Gastrocnemius medialis (tissue), 4 donors: ENCODE results near the gene C6orf62.

Experiments used
- CTCF ChIP-seq, 5 experiments: fragments of 450-650 bp in 3 of 5; fragments of 200-600 bp in 2 of 5; sonication (generic) in 2 of 5; IDR thresholded peaks in 4 of 5; conservative IDR thresholded peaks in 1 of 5; 1 replicate in 4 of 5; 2 replicates in 1 of 5; pipeline ENCODE4 v1.5.1; 2016 to 2019; ENCODE audit warnings: antibody characterized with exemption in 5 of 5, mild to moderate bottlenecking in 3 of 5, moderate library complexity in 3 of 5
- POLR2A ChIP-seq, 2 donors: fragments of 450-650 bp; IDR thresholded peaks; one replicate each; pipeline ENCODE4 v1.6.1; 2017; ENCODE audit warnings: antibody characterized with exemption in 2 of 2, mild to moderate bottlenecking in 2 of 2, moderate library complexity in 2 of 2

- TF ChIP-seq CTCF (IDR thresholded peaks at IDR 0.05 in 4 of 5, conservative IDR thresholded peaks at IDR 0.05 in 1 of 5) (no peak), POLR2A (IDR thresholded peaks at IDR 0.05) (no peak)
Measured at GRCh38 chr6:24673625-24674024, 45.3 kb downstream of the C6orf62 start.
